ENCODE data around the gene ETV6.
A peak's percentile ranks its signal among the peaks of the same experiment; 100 is the strongest.

Gene ETV6

DNA sequence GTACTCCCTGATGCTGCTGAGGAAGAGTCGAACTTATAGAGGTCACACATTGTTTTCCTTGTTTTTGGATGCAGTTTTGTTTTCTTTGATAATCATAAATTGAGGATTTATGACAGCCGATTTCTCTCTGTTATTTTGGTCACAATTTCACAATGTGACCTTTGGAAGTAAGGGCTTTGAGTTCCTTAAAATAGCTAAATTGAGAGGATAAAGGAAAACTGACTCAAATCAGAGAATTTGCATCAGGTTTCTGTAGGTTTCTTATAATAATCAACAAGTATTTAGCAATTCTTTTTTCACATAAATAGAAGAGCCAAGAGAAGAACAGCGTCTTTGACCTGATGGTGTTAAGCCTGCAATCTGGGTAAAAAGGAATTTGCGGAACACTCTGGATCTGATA lies 66.1 kb downstream of the ETV6 start:
- Mint-ChIP-seq H3K27ac (no peak overlapping the region), H3K36me3 (ENCODE audit: low read depth) (peaks cover 9% of the 10 kb centered on the region), H3K4me3 (no peak overlapping the region), H3K9me3 (no peaks in the 10 kb centered on the region), H3K27me3 (ENCODE audit: low read depth) (no peaks in the 10 kb centered on the region), H3K4me1 (ENCODE audit: low read depth) (peaks cover 12% of the 10 kb centered on the region)
- no peak for DNase-seq (ENCODE audit: low spot score)

DNA sequence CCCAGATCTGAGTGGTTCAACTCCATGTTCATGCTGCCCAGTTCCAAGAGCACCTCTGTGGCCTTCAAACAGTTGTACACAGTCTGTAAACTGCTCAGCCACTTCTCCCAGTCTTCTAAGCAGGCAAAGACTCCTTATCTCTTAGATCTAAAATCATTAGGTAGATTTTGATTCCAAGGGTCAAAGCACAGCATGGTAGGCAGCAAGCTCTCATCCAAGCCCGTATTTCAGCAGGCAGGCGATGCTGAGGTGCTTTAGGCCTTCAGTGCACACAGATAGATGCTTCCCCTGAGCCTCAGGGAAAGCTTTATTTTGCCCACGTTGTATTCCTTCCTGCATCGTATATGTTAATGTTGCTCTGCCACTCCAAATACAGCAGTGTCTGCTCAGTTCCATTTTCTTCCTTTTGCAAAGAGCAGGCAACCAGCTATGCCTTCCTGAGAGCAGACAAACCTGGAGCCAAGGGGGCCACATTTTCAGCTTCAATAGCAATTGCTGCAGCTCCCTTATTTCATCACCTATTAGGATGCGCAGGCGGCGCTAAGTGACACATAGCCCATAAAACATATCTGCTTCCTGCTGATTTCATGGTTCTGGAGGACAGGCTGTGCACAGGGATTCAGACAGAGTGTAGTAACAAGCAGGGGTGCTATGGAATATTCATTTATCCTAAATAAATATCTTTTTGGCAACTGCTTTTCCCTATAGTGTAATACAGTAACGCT lies 67.5 kb downstream of the ETV6 start:
- Mint-ChIP-seq H3K36me3 (ENCODE audit: low read depth) (peaks cover 9% of the 10 kb centered on the region), H3K9me3 (no peaks in the 10 kb centered on the region), H3K4me1 (ENCODE audit: low read depth) (peaks cover 15% of the 10 kb centered on the region), H3K27ac (no peak overlapping the region), H3K27me3 (ENCODE audit: low read depth) (no peaks in the 10 kb centered on the region), H3K4me3 (no peak overlapping the region)
- DNase-seq (ENCODE audit: low spot score) = no peak

DNA sequence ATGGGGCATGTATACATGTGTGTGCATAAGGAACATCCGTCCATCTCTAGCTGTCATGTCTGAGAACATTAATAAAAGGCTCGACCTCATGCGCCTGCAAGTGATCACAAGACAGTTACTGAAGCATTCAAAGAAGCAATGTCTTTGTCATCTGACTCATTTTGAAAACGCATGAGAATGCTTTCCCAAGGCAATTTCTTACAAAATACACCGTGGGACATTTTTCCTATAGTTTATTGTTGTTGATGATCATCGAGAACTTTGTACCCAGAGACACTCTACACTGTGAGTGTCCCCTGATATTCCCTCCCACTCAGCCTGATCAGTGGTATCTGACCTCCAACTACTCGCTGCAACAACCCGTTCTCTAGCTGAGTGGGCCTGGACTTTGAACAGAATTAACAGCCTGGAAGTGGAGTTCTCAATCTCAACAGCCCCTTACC lies 68.1 kb downstream of the ETV6 start:
- Mint-ChIP-seq H3K27me3 (ENCODE audit: low read depth) (no peaks in the 10 kb centered on the region), H3K27ac (no peak overlapping the region), H3K4me3 (no peak overlapping the region), H3K4me1 (ENCODE audit: low read depth) (peaks cover 15% of the 10 kb centered on the region), H3K36me3 (ENCODE audit: low read depth) (peaks cover 9% of the 10 kb centered on the region), H3K9me3 (no peaks in the 10 kb centered on the region)
- DNase-seq (ENCODE audit: low spot score) = no peak

DNA sequence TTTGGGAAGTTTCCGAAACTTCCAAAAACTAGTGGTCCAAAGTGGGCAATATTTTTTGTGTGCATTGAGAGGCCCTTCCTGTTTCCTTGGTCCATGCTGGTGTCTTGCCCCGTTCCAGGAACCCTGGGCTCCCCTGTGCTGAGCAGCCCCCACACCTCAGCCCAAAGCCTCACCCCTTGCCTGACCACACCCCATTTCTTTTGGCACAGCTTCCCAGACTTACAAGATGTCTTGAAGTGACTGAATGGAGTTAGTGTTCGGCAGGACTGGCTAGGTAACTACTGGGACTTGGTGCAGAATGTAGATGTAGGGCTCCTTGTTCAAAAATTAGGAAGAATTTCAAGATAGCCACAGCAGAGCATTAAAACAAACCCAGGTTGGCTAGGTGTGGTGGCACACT lies 68.6 kb downstream of the ETV6 start:
- peaks cover 15% of the 10 kb centered on the region for H3K4me1 Mint-ChIP-seq (ENCODE audit: low read depth)
- peaks cover 7% of the 10 kb centered on the region for H3K36me3 Mint-ChIP-seq (ENCODE audit: low read depth)
- H3K27ac Mint-ChIP-seq = no peak overlapping the region
- no peaks in the 10 kb centered on the region for H3K9me3 Mint-ChIP-seq
- H3K27me3 Mint-ChIP-seq (ENCODE audit: low read depth) = no peaks in the 10 kb centered on the region
- H3K4me3 Mint-ChIP-seq = no peak overlapping the region
- no peak for DNase-seq (ENCODE audit: low spot score)

DNA sequence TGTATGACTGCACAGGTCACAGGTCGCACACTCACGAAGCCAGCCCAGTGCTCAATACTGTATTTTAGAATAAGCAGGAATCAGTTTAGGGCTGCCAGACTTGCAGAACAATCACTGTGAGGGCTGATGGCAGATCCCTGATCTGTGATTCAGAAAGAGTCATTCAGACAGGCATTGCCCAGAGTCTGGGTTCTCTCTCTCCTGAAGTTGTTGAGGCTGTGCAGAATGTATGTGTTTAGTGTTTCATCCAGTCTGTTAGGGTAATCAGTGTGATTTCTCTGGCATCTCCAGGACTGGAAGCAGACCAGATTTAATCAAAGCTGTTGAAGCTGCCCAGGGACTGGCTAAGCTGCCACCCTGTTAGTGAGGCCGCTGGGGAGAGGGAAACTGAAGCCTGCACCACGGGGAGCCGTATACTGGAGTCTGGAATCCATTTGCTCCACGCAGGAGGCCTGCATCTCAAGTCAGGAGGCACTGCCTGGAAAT lies 69.3 kb downstream of the ETV6 start:
- H3K27ac Mint-ChIP-seq = no peak overlapping the region
- H3K27me3 Mint-ChIP-seq (ENCODE audit: low read depth) = no peaks in the 10 kb centered on the region
- peaks cover 8% of the 10 kb centered on the region for H3K36me3 Mint-ChIP-seq (ENCODE audit: low read depth)
- no peaks in the 10 kb centered on the region for H3K9me3 Mint-ChIP-seq
- no peak overlapping the region for H3K4me3 Mint-ChIP-seq
- no peak for DNase-seq (ENCODE audit: low spot score)
- peaks cover 15% of the 10 kb centered on the region for H3K4me1 Mint-ChIP-seq (ENCODE audit: low read depth)

DNA sequence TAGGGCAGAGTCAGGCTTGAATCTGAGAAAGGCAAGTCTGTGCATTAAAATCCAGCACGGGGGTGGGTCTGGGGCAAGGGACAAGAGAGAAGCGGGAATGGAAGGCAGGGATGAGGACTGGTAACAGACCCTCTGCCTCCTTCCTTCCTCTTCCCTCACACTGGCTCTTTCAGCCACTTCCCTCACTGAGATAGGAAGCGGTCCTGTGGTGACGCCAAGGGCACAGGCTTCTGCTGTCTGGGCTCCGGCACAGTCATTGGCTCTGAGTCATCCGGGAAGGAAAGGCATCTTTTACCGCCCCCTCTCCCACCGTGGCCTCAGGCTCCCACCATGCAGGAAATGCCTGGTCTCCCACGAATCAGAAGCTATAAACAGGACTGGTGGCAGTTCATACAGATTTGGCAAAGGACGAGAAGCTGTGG lies 70.2 kb downstream of the ETV6 start:
- Mint-ChIP-seq H3K27me3 (ENCODE audit: low read depth) (no peaks in the 10 kb centered on the region), H3K36me3 (ENCODE audit: low read depth) (peaks cover 6% of the 10 kb centered on the region), H3K27ac (no peak overlapping the region), H3K4me1 (ENCODE audit: low read depth) (peaks cover 15% of the 10 kb centered on the region), H3K4me3 (no peak overlapping the region), H3K9me3 (no peaks in the 10 kb centered on the region)
- DNase-seq (ENCODE audit: low spot score) = peak; percentile 59

DNA sequence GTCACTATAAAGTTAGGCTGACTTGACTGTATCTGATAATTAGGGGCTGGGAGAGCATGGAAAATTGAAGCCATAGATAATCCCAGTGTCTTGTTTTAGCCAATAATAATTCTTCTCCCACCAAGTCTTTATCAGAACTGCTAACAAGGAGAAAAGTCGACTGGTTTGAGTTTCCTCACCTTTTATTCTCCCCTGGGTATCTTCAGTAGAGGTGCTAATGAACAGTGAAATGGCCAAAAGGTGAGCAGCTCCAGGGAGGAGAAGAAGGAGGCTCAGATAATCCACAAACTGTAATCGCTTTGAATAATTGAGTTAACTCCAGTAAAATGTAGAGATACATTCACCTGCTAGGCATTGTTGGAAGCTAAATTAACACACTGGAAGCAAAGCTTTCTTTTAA lies 72.6 kb downstream of the ETV6 start:
- H3K36me3 Mint-ChIP-seq (ENCODE audit: low read depth) = peaks cover 10% of the 10 kb centered on the region
- no peak overlapping the region for H3K27ac Mint-ChIP-seq
- peaks cover 29% of the 10 kb centered on the region for H3K4me1 Mint-ChIP-seq (ENCODE audit: low read depth)
- DNase-seq (ENCODE audit: low spot score) = no peak
- no peak overlapping the region for H3K4me3 Mint-ChIP-seq
- H3K27me3 Mint-ChIP-seq (ENCODE audit: low read depth) = no peaks in the 10 kb centered on the region
- H3K9me3 Mint-ChIP-seq = no peaks in the 10 kb centered on the region

DNA sequence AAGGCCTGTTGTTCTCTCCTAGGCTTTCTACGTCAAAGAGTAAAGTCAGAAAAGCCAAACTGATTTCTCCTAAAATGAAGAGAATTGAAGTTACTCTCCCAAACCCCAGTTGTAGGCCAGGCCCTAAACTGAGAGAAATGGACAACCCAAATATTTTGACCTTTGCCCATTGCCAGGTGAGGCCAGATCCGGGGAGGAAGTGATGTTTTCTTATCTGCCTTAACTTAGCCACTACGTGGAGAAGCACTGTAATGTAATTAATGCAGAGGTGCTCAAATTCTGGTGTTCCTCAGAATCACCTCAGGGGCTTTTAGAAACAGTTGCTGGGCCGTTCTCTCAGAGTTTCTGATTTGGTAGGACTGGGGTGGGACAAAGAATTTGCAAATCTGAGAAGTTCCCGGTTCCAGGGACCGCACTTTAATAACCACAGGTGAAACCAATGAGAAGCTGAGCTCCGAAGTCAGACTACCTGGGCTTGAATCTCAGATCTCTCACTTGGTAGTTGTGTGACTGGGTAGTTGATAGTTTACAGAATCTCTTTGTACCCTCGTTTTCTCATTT lies 73.2 kb downstream of the ETV6 start:
- H3K27me3 Mint-ChIP-seq (ENCODE audit: low read depth) = no peaks in the 10 kb centered on the region
- H3K36me3 Mint-ChIP-seq (ENCODE audit: low read depth) = peaks cover 11% of the 10 kb centered on the region
- DNase-seq (ENCODE audit: low spot score) = no peak
- H3K27ac Mint-ChIP-seq = no peak overlapping the region
- H3K4me3 Mint-ChIP-seq = no peak overlapping the region
- H3K4me1 Mint-ChIP-seq (ENCODE audit: low read depth) = peaks cover 33% of the 10 kb centered on the region
- no peaks in the 10 kb centered on the region for H3K9me3 Mint-ChIP-seq

DNA sequence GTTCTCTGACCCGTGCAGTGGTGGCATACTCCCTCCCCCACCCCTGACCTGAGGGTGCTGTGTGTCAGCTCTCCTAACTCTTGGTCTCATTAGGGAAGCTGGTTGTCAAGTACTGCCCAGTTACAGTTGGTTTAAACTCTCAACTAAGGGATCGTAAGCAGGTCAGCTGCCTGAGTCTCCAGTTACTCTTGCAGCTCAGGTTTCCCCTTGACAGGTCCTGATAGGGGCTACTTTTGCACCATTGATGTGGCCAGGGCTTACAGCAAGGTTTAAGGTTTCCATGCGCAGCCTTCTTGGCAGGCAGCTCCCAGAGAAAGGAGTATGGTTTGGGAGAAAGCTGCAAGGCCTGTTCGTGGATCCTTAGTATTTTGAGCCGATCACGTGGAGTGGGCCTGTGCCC lies 74.5 kb downstream of the ETV6 start:
- peaks cover 33% of the 10 kb centered on the region for H3K4me1 Mint-ChIP-seq (ENCODE audit: low read depth)
- no peak overlapping the region for H3K27ac Mint-ChIP-seq
- no peaks in the 10 kb centered on the region for H3K27me3 Mint-ChIP-seq (ENCODE audit: low read depth)
- peaks cover 12% of the 10 kb centered on the region for H3K36me3 Mint-ChIP-seq (ENCODE audit: low read depth)
- H3K4me3 Mint-ChIP-seq = no peak overlapping the region
- no peaks in the 10 kb centered on the region for H3K9me3 Mint-ChIP-seq
- DNase-seq (ENCODE audit: low spot score) = no peak

DNA sequence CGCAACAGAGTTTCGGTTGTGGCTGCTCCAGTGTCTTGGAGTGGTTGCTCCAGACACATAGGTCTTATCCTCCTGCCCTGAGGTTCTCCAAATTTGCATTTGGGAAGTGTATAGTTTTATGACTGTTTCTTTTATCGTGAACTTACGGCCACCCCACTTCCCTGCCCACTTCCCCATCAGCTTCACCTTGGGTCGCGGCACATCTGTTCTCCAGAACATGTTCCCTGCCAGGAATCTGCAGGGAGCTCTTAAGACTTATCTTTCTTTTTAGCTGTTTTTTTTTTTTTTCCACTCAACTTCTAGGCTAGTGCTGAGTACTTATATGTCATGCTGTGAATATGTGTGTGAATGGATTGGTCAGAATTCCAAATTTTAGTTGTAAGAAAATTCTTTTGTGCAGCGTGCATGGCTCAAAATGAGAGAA lies 75.4 kb downstream of the ETV6 start:
- Mint-ChIP-seq H3K27ac (no peak overlapping the region), H3K36me3 (ENCODE audit: low read depth) (peaks cover 18% of the 10 kb centered on the region), H3K27me3 (ENCODE audit: low read depth) (no peaks in the 10 kb centered on the region), H3K4me1 (ENCODE audit: low read depth) (peaks cover 33% of the 10 kb centered on the region), H3K4me3 (no peak overlapping the region), H3K9me3 (no peaks in the 10 kb centered on the region)
- no peak for DNase-seq (ENCODE audit: low spot score)

DNA sequence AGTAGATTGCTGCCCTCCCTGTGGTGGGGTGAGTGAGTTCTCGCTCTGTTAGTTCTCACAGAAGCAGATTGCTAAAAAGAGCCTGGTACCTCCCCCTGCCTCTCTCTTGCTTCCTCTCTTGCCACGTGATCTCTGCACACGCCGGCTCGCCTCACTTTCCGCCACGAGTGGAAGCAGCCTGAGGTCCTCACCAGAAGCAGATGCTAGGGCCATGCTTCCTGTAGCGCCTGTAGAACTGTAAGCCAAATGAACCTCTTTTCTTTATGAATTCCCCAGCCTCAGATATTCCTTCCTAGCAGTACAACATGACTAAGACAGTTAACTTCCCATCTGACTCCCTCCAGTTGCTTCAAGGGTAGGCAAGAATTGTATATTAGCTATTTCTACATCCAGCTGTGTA lies 76.2 kb downstream of the ETV6 start:
- Mint-ChIP-seq H3K4me1 (ENCODE audit: low read depth) (peaks cover 34% of the 10 kb centered on the region), H3K36me3 (ENCODE audit: low read depth) (peaks cover 21% of the 10 kb centered on the region), H3K27ac (no peak overlapping the region), H3K4me3 (no peak overlapping the region), H3K27me3 (ENCODE audit: low read depth) (no peaks in the 10 kb centered on the region), H3K9me3 (no peaks in the 10 kb centered on the region)
- no peak for DNase-seq (ENCODE audit: low spot score)

DNA sequence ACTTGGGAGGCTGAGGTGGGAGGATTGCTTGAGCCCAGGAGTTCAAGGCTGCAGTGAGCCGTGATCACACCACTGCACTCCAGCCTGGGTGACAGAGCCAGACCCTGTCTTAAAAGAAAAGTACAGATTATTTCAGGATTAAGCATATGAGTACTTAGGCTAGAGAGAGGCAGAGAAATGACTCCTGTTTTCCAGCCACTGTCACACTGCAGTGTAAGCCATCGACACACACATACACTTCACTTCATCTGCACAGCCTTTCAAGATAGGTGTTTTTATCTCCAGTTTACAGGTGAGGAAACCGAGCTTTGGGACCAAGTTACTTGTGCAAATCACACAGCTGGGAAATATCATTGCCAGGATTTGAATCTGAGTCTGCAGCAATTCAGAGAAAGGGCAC lies 77.2 kb downstream of the ETV6 start:
- Mint-ChIP-seq H3K36me3 (ENCODE audit: low read depth) (peaks cover 23% of the 10 kb centered on the region), H3K4me3 (no peak overlapping the region), H3K4me1 (ENCODE audit: low read depth) (peaks cover 42% of the 10 kb centered on the region), H3K27me3 (ENCODE audit: low read depth) (no peaks in the 10 kb centered on the region), H3K27ac (no peak overlapping the region), H3K9me3 (no peaks in the 10 kb centered on the region)
- no peak for DNase-seq (ENCODE audit: low spot score)

DNA sequence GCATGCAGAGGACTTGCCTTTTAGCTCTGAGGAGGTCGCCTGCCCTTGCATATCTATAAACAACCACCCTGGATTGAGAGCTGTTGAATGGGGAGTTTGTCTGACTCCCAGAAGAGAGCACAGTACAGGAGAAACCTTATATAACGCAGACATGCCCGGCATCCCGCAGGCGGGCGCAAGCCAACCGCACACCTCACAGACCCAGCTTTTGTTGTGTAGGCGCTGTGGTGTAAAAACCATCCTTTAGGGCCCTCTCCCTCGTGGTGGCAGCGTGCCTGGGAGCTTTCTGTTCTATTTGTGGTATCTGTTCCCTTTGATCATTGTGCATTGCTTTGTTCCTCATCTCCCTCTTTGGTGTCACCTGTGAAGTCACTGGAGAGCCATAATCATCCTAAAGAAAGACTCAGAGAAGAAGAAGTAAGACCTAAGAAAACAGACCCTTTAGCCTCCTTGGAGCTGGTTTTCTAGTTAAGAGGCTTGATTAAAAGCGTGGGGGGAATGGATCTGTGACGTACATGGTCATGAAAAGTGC lies 77.7 kb downstream of the ETV6 start:
- Mint-ChIP-seq H3K27me3 (ENCODE audit: low read depth) (no peaks in the 10 kb centered on the region), H3K36me3 (ENCODE audit: low read depth) (peaks cover 23% of the 10 kb centered on the region), H3K9me3 (no peaks in the 10 kb centered on the region), H3K27ac (peak overlapping the region; percentile 48), H3K4me1 (ENCODE audit: low read depth) (peaks cover 47% of the 10 kb centered on the region), H3K4me3 (no peak overlapping the region)
- DNase-seq (ENCODE audit: low spot score) = peak; percentile 46

DNA sequence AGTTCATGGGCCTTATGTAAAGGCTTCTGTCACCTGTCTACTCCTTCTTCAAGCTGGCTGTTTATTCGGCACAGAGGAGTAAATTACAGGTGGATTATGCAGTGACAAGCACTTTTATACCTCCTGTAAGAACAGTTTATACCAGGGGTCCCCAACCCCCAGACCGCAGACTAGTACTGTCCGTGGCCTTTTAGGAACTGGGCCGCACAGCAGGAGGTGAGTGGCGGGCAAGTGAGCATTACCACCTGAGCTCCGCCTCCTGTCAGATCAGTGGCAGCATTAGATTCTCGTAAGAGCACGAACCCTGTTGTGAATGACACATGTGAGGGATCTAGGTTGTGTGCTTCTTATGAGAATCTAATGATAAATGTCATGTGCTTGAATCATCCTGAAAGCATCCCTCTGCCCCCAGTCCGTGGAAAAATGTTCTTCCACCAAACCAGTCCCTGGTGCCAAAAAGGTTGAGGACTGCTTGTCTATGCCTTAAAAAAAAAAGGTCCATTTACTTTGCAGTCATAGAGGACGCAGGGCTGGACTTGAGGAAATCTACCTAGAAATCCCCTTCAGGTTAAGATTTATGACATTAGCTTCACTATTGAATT lies 78.8 kb downstream of the ETV6 start:
- H3K4me1 Mint-ChIP-seq (ENCODE audit: low read depth) = peaks cover 54% of the 10 kb centered on the region
- H3K27ac Mint-ChIP-seq = no peak overlapping the region
- no peak for DNase-seq (ENCODE audit: low spot score)

More for the DNA sequence above, 78.8 kb downstream of the ETV6 start:
- no peaks in the 10 kb centered on the region for H3K9me3 Mint-ChIP-seq
- H3K4me3 Mint-ChIP-seq = no peak overlapping the region
- no peaks in the 10 kb centered on the region for H3K27me3 Mint-ChIP-seq (ENCODE audit: low read depth)
- H3K36me3 Mint-ChIP-seq (ENCODE audit: low read depth) = peaks cover 25% of the 10 kb centered on the region

Measured in T-helper 2 cell treated with Interferon-gamma antibody and Interleukin-4, amounts not matched to agents 5 μg/mL and 100 μg/mL, for 36 hours (primary cell).